ENCODE results near the gene SLC5A2.

Gene SLC5A2

GRCh38 chr16:31483081-31483480 is at the start of gene SLC5A2:
TSS of gene SLC5A2 (plus strand) at chr16:31483123. CDS start at chr16:31483137, 14 bp downstream.
- TF ChIP-seq CTCF (IDR thresholded peaks at IDR 0.05): no peak

GRCh38 chr16:31435341-31436220 is 47.3 kb upstream of the SLC5A2 start:
- TF ChIP-seq CTCF (IDR thresholded peaks at IDR 0.05): no peak

- TF ChIP-seq CTCF (IDR thresholded peaks at IDR 0.05): no peak
Observed at GRCh38 chr16:31436221-31437045, 46.5 kb upstream of the SLC5A2 start.

- TF ChIP-seq CTCF (IDR thresholded peaks at IDR 0.05): no peak
Observed at GRCh38 chr16:31438414-31438813, 44.5 kb upstream of the SLC5A2 start.

- TF ChIP-seq CTCF (IDR thresholded peaks at IDR 0.05): no peak
Observed at GRCh38 chr16:31439519-31439918, 43.4 kb upstream of the SLC5A2 start.

GRCh38 chr16:31440516-31441184 is 42.3 kb upstream of the SLC5A2 start:
- TF ChIP-seq CTCF (IDR thresholded peaks at IDR 0.05): no peak

GRCh38 chr16:31441956-31442355 is 41.0 kb upstream of the SLC5A2 start:
- no peak for TF ChIP-seq CTCF (IDR thresholded peaks at IDR 0.05)

Data from LNCAP (cell line).